Natural killer cell (primary cell): Measurements from ENCODE around the gene PLXNA2. TPM values are rescaled to one million over a fixed set of nuclear protein-coding genes. Genes with fewer than 3 reads are reported as not detected.

Experiments used
- ATAC-seq, 3 donors: fragments of 150-1000 bp in 2 of 3; fragments of 200-7000 bp in 1 of 3; cut with Tn5 transposase; 1 replicate in 1 of 3; 2 replicates in 2 of 3; pipeline ENCODE4 v1.10.0; 2021; ENCODE audit warnings: mild to moderate bottlenecking in 2 of 3, moderate library complexity in 2 of 3
- DNase-seq, 2 donors: peaks; one replicate each; pipeline versions ENCODE4 v3.0.0 to v3.0.0-alpha.2; 2013 to 2021; ENCODE audit warnings: mixed read lengths in 1 of 2
- H3K27ac ChIP-seq: one replicate; pipeline ENCODE4 v1.5.1; 2013; ENCODE audit warnings: mild to moderate bottlenecking, low read length
- H3K27me3 ChIP-seq: one replicate; pipeline ENCODE4 v1.6.1; 2013; ENCODE audit warnings: low read length; ENCODE audit not compliant: control insufficient read depth, insufficient read depth
- H3K36me3 ChIP-seq: one replicate; pipeline ENCODE4 v1.6.1; 2013; ENCODE audit warnings: low read length; ENCODE audit not compliant: control insufficient read depth, insufficient read depth
- H3K4me1 ChIP-seq: one replicate; pipeline ENCODE4 v1.6.1; 2013; ENCODE audit warnings: low read length; ENCODE audit not compliant: control insufficient read depth, insufficient read depth
- H3K4me3 ChIP-seq: one replicate; pipeline ENCODE4 v1.5.1; 2013; ENCODE audit warnings: low read length
- H3K9me3 ChIP-seq: one replicate; pipeline ENCODE4 v1.6.1; 2013; ENCODE audit warnings: low read length; ENCODE audit not compliant: control insufficient read depth, insufficient read depth
- H3K27ac Mint-ChIP-seq, 2 donors: one replicate each; pipeline ENCODE4 v1.8.0; 2022; ENCODE audit warnings: mild to moderate bottlenecking in 2 of 2, mixed read lengths in 2 of 2, moderate library complexity in 1 of 2
- H3K27me3 Mint-ChIP-seq, 2 donors: one replicate each; pipeline ENCODE4 v1.8.0; 2022; ENCODE audit warnings: low read depth in 2 of 2, mixed read lengths in 2 of 2
- H3K36me3 Mint-ChIP-seq: one replicate; pipeline ENCODE4 v1.8.0; 2022; ENCODE audit warnings: mixed read lengths
- H3K4me1 Mint-ChIP-seq, 2 donors: one replicate each; pipeline ENCODE4 v1.8.0; 2022; ENCODE audit warnings: mixed read lengths in 2 of 2
- H3K4me3 Mint-ChIP-seq: one replicate; pipeline ENCODE4 v1.8.0; 2022; ENCODE audit warnings: mild to moderate bottlenecking, moderate library complexity, mixed read lengths
- H3K9me3 Mint-ChIP-seq, 2 donors: one replicate each; pipeline ENCODE4 v1.8.0; 2022; ENCODE audit warnings: mixed read lengths in 2 of 2
- CTCF ChIP-seq: fragments of 200-600 bp; IDR thresholded peaks from one replicate; pipeline ENCODE4 v1.8.0; 2022; ENCODE audit warnings: antibody characterized with exemption
- WGBS: methylation state at CpG from one replicate; pipeline ENCODE4 v1.1.7; 2013; ENCODE audit warnings: missing lambda C conversion rate; ENCODE audit not compliant: insufficient coverage; 5-methylcytosine and 5-hydroxymethylcytosine counted together
- intact Hi-C: fragments of 100-400 bp; cut with micrococcal nuclease; formaldehyde crosslinking; loops from one replicate; pipeline ENCODE4 v1.14.2; 2022
- total RNA-seq, 4 donors: library from RNA; stranded (reverse); fragments of 120-200 nt in 1 of 4; gene quantifications; one replicate each; pipeline versions ENCODE4 v1.2.3 to v1.2.4, GENCODE V29; 2013 to 2022

PLXNA2 gene
- total RNA-seq, 3 donors from 2014 or later (not counting 1 experiment from before 2014, with no cell fraction given), result 2.8 to 8.4 (median 2.8) TPM

GRCh38 chr1:208115924-208116640, 128.1 kb downstream of the PLXNA2 start:
- Mint-ChIP-seq H3K4me1 (no peaks in the 10 kb centered on the region), H3K36me3 (no peaks in the 10 kb centered on the region), H3K27me3 (peaks cover 0 to 16% of the 10 kb centered on the region in 2 donors), H3K4me3 (no peak overlapping the region), H3K27ac (no peak overlapping the region), H3K9me3 (no peaks in the 10 kb centered on the region)
- H3K36me3 ChIP-seq, result no peaks in the 10 kb centered on the region
- no peak for TF ChIP-seq CTCF
- H3K4me1 ChIP-seq, result no peaks in the 10 kb centered on the region
- no peaks in the 10 kb centered on the region for H3K9me3 ChIP-seq
- no peaks in the 10 kb centered on the region for H3K27me3 ChIP-seq
- no peak overlapping the region for H3K4me3 ChIP-seq
- ATAC-seq, result no peak
- intact Hi-C loops, result no loop called here
- DNase-seq, result no peak
- no peak overlapping the region for H3K27ac ChIP-seq
- 92% methylated on average over 5 of the region's 7 CpGs for WGBS

- Histone ChIP-seq H3K4me3 (no peak overlapping the region), H3K27ac (no peak overlapping the region), H3K36me3 (no peaks in the 10 kb centered on the region), H3K4me1 (no peaks in the 10 kb centered on the region), H3K9me3 (no peaks in the 10 kb centered on the region), H3K27me3 (no peaks in the 10 kb centered on the region)
- ATAC-seq, result no peak
- H3K36me3 Mint-ChIP-seq, result no peaks in the 10 kb centered on the region
- no peak for TF ChIP-seq CTCF
- H3K4me3 Mint-ChIP-seq, result no peak overlapping the region
- H3K9me3 Mint-ChIP-seq, result no peaks in the 10 kb centered on the region
- intact Hi-C loops, result no loop called here
- no peaks in the 10 kb centered on the region for H3K4me1 Mint-ChIP-seq
- peaks cover 0 to 16% of the 10 kb centered on the region in 2 donors for H3K27me3 Mint-ChIP-seq
- no peak for DNase-seq
- H3K27ac Mint-ChIP-seq, result no peak overlapping the region
Measured at GRCh38 chr1:208113011-208113410, 131.2 kb downstream of the PLXNA2 start.

- WGBS, result 91% methylated on average over 4 of the region's 4 CpGs
Measured at GRCh38 chr1:208112401-208112800, 131.8 kb downstream of the PLXNA2 start.

More at GRCh38 chr1:208112401-208112800, 131.8 kb downstream of the PLXNA2 start:
- DNase-seq (no peak), ATAC-seq (no peak)
- Histone ChIP-seq H3K27me3 (no peaks in the 10 kb centered on the region), H3K4me3 (no peak overlapping the region), H3K4me1 (no peaks in the 10 kb centered on the region), H3K36me3 (no peaks in the 10 kb centered on the region), H3K9me3 (no peaks in the 10 kb centered on the region), H3K27ac (no peak overlapping the region)
- Mint-ChIP-seq H3K27ac (no peak overlapping the region), H3K36me3 (no peaks in the 10 kb centered on the region), H3K27me3 (peaks cover 0 to 16% of the 10 kb centered on the region in 2 donors), H3K4me3 (no peak overlapping the region), H3K4me1 (no peaks in the 10 kb centered on the region), H3K9me3 (no peaks in the 10 kb centered on the region)
- TF ChIP-seq CTCF, result no peak
- intact Hi-C loops, result no loop called here
